ENCODE measurements around the gene CPLX4.

The CPLX4 gene

DNA sequence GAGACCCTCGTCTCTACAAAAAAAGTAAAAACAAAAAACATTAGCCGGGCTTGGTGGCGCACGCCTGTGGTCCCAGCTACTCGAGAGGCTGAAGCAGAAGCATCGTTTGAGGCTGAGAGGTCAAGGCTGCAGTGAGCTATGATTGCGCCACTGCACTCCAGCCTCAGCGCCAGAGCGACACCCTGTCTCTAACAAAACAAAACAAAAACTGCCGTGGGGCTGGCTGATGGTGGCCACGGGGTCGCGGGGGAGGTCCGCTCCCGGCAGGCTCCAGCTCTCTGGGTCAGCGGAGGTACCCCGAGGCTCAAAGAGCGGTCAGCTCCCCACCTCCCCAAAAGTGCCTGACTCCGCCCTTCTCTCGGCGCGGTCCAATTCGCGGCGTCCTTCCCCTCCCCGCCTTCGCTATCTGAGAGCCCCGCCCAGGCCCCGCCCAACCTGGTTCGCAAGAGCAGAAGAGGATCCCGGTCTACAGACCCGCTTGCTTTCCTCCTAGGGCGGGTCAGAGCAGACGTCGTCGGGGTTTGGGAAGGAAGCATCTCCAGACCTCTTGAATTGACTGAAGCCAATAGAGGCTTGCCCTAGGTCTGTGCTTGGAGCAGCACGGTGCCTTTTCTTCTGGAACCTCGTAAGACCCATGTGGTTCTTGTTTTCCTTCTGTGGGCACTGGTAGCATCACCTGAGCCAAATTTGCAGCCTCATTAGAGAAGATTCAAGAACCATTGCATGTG lies 53.0 kb downstream of the CPLX4 start:
- no peak overlapping the region for H2AFZ ChIP-seq (ENCODE audit: low read depth, low read length)
- no peaks in the 10 kb centered on the region for H3K79me2 ChIP-seq (ENCODE audit: insufficient read depth, low read length)
- DNase-seq = no peak
- no peaks in the 10 kb centered on the region for H3K9me3 ChIP-seq (ENCODE audit: insufficient read depth, low read length, severe bottlenecking)
- no peak overlapping the region for H3K4me2 ChIP-seq (ENCODE audit: insufficient read depth, low read length)
- no peak for ATAC-seq (ENCODE audit: insufficient read depth, low read depth)
- no peaks in the 10 kb centered on the region for H4K20me1 ChIP-seq (ENCODE audit: insufficient read depth, low read length)
- H3K27me3 ChIP-seq (ENCODE audit: insufficient read depth, low read length, poor library complexity) = peaks cover 3% of the 10 kb centered on the region
- no peak overlapping the region for H3K9ac ChIP-seq (ENCODE audit: low read depth, low read length)
- H3K36me3 ChIP-seq (ENCODE audit: insufficient read depth, low read length) = no peaks in the 10 kb centered on the region
- H3K27ac ChIP-seq (ENCODE audit: low read length) = no peak overlapping the region
- H3K4me3 ChIP-seq (ENCODE audit: low read depth in 1 of 2, low read length in 2 of 2) = no peak overlapping the region
- no peaks in the 10 kb centered on the region for H3K4me1 ChIP-seq (ENCODE audit: insufficient read depth, low read length)
- TF ChIP-seq EZH2 (IDR thresholded peaks at IDR 0.05; ENCODE audit: borderline replicate concordance, low read depth, low read length, severe bottlenecking) = no peak
- TF ChIP-seq, protein P1, sequence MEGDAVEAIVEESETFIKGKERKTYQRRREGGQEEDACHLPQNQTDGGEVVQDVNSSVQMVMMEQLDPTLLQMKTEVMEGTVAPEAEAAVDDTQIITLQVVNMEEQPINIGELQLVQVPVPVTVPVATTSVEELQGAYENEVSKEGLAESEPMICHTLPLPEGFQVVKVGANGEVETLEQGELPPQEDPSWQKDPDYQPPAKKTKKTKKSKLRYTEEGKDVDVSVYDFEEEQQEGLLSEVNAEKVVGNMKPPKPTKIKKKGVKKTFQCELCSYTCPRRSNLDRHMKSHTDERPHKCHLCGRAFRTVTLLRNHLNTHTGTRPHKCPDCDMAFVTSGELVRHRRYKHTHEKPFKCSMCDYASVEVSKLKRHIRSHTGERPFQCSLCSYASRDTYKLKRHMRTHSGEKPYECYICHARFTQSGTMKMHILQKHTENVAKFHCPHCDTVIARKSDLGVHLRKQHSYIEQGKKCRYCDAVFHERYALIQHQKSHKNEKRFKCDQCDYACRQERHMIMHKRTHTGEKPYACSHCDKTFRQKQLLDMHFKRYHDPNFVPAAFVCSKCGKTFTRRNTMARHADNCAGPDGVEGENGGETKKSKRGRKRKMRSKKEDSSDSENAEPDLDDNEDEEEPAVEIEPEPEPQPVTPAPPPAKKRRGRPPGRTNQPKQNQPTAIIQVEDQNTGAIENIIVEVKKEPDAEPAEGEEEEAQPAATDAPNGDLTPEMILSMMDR (IDR thresholded peaks at IDR 0.05; ENCODE audit: borderline replicate concordance, extremely low read depth, low read length, poor library complexity, severe bottlenecking) = no peak

DNA sequence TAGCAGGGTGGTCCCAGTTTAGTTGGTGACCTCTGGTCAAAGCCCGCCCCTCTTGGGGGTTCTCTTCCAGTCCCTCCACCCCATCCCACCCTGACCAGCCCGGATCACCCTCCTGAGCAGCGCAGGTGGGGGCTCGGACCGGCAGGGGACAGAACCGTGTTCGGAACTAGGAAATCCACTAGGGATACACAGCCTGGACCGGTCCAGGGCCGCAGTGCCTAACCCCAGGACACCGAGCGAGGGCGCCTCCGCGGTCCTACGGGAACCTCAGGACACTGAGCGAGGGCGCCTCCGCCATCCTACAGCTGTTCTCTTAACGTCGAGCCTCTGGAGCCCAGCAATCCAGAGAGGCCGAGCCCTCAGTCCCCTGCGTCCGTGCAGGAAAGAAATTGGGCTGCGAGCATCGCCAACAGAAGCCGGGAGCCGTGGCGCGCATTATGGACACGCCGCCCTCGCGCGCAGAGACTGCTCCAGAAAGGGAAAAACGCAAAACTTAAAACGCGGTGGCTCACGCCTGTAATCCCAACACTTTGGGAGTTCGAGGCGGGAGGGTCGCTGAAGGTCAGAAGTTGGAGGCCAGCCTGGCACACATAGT lies 53.7 kb downstream of the CPLX4 start:
- no peak for DNase-seq
- no peaks in the 10 kb centered on the region for H3K79me2 ChIP-seq (ENCODE audit: insufficient read depth, low read length)
- no peaks in the 10 kb centered on the region for H3K36me3 ChIP-seq (ENCODE audit: insufficient read depth, low read length)
- H3K27me3 ChIP-seq (ENCODE audit: insufficient read depth, low read length, poor library complexity) = no peaks in the 10 kb centered on the region
- no peaks in the 10 kb centered on the region for H4K20me1 ChIP-seq (ENCODE audit: insufficient read depth, low read length)
- no peaks in the 10 kb centered on the region for H3K4me1 ChIP-seq (ENCODE audit: insufficient read depth, low read length)
- H3K4me3 ChIP-seq (ENCODE audit: low read depth in 1 of 2, low read length in 2 of 2) = no peak overlapping the region
- no peak overlapping the region for H3K4me2 ChIP-seq (ENCODE audit: insufficient read depth, low read length)
- TF ChIP-seq EZH2 (IDR thresholded peaks at IDR 0.05; ENCODE audit: borderline replicate concordance, low read depth, low read length, severe bottlenecking) = no peak
- TF ChIP-seq, protein P1 (IDR thresholded peaks at IDR 0.05; ENCODE audit: borderline replicate concordance, extremely low read depth, low read length, poor library complexity, severe bottlenecking) = no peak
- no peak overlapping the region for H2AFZ ChIP-seq (ENCODE audit: low read depth, low read length)
- no peak overlapping the region for H3K27ac ChIP-seq (ENCODE audit: low read length)
- H3K9me3 ChIP-seq (ENCODE audit: insufficient read depth, low read length, severe bottlenecking) = no peaks in the 10 kb centered on the region
- no peak overlapping the region for H3K9ac ChIP-seq (ENCODE audit: low read depth, low read length)
- ATAC-seq (ENCODE audit: insufficient read depth, low read depth) = no peak

DNA sequence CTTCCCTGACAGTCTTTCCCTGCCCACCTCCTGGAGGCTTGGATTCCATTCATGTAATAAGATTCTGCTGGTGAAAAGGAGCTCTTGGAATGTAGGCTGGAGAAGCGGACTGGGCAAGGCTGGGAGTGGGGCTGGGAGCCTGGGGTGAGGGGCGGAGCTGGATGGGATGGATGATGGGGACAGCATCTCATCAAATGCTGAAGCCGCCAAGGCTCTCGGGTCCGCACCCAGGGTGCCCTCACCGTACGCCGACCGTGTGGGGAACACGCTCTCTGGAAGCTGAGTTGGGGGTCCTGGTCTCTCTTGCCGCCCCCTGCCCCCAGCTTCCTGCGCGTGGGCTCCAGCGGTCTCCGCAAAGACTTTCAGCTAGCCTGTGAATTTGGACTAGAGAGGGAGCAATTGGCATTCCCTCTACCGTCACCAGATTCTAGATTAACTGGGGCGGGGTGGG lies 54.3 kb downstream of the CPLX4 start:
- H4K20me1 ChIP-seq (ENCODE audit: insufficient read depth, low read length) = no peaks in the 10 kb centered on the region
- TF ChIP-seq, protein P1 (IDR thresholded peaks at IDR 0.05; ENCODE audit: borderline replicate concordance, extremely low read depth, low read length, poor library complexity, severe bottlenecking) = no peak
- no peak for TF ChIP-seq EZH2 (IDR thresholded peaks at IDR 0.05; ENCODE audit: borderline replicate concordance, low read depth, low read length, severe bottlenecking)
- no peak overlapping the region for H2AFZ ChIP-seq (ENCODE audit: low read depth, low read length)
- H3K27ac ChIP-seq (ENCODE audit: low read length) = no peak overlapping the region
- no peak for ATAC-seq (ENCODE audit: insufficient read depth, low read depth)
- no peaks in the 10 kb centered on the region for H3K9me3 ChIP-seq (ENCODE audit: insufficient read depth, low read length, severe bottlenecking)
- no peak for DNase-seq
- no peaks in the 10 kb centered on the region for H3K79me2 ChIP-seq (ENCODE audit: insufficient read depth, low read length)
- no peaks in the 10 kb centered on the region for H3K4me1 ChIP-seq (ENCODE audit: insufficient read depth, low read length)
- H3K9ac ChIP-seq (ENCODE audit: low read depth, low read length) = no peak overlapping the region
- H3K4me3 ChIP-seq (ENCODE audit: low read depth in 1 of 2, low read length in 2 of 2) = no peak overlapping the region
- H3K4me2 ChIP-seq (ENCODE audit: insufficient read depth, low read length) = no peak overlapping the region
- no peaks in the 10 kb centered on the region for H3K27me3 ChIP-seq (ENCODE audit: insufficient read depth, low read length, poor library complexity)
- H3K36me3 ChIP-seq (ENCODE audit: insufficient read depth, low read length) = no peaks in the 10 kb centered on the region
